ENCODE data around the gene S100A6. TPM values are rescaled to one million over a fixed set of nuclear protein-coding genes. Genes with fewer than 3 reads are reported as not detected.

S100A6 gene
- total and polyA plus RNA-seq, 2 donors (not counting 3 experiments of a cell fraction or from before 2014, with no cell fraction given): 552 to 908 TPM

DNA sequence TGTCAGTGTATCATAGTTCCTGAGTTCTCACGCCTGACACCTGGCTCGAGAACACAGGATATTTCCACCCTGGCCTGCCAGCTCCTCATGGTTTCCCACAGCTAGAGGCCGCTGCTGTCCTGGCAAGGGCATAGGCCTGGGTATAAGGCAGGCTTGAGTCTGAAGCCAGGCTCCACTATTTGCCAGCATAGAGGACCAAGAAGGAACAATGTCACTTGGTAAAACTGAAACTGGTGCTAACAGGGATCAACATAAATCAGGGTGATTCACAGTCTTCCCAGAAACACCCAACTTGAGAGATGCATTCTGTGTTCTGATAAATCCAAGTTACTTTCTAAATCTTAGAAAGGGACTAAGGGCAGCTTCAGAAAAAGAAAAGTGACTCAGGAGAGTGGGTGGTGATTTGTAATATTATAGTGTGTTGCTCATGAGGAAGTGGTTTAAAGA is 36.8 kb upstream of the S100A6 start:
- Histone ChIP-seq H3K27me3 (ENCODE audit: control insufficient read depth in 2 of 2, insufficient read depth in 2 of 2, low read length in 2 of 2) (no peaks in the 10 kb centered on the region), H3K4me2 (ENCODE audit: insufficient read depth, low read length) (no peak overlapping the region), H3K27ac (ENCODE audit: insufficient read depth, low read depth, low read length) (no peak overlapping the region), H3K4me1 (ENCODE audit: control insufficient read depth, extremely low read depth, insufficient read depth, low read length) (peaks cover 15% of the 10 kb centered on the region), H3K9ac (replicated peaks; ENCODE audit: extremely low read depth, insufficient read depth, low read length) (no peak overlapping the region), H3K9me1 (replicated peaks; ENCODE audit: control insufficient read depth, extremely low read depth, insufficient read depth, low read length) (no peaks in the 10 kb centered on the region), H2AFZ (ENCODE audit: low read depth, low read length) (peak overlapping the region; percentile 2), H3K79me2 (ENCODE audit: control insufficient read depth, insufficient read depth, low read length) (no peaks in the 10 kb centered on the region), H3K4me3 (replicated peaks in 1 of 3; ENCODE audit: insufficient read depth in 1 of 3, low read depth in 1 of 3, low read length in 3 of 3) (no peak overlapping the region), H4K20me1 (replicated peaks; ENCODE audit: control insufficient read depth, extremely low read depth, insufficient read depth, low read length) (no peaks in the 10 kb centered on the region), H3K36me3 (ENCODE audit: control insufficient read depth in 2 of 2, extremely low read depth in 1 of 2, insufficient read depth in 2 of 2, low read length in 2 of 2) (no peaks in the 10 kb centered on the region), H3K9me3 (replicated peaks; ENCODE audit: control insufficient read depth, insufficient read depth, low read length) (no peaks in the 10 kb centered on the region)
- no TSS peak for BruUV-seq (replicated peaks)
- CTCF ChIA-PET: interaction anchor here (0.7 to 6.3 kb wide), 42 partner anchors 9 to 415 kb away, joined by 3 to 216 read pairs (median 6); partner anchors contain the start of genes CHTOP, NPR1, S100A1 and S100A13
- intact Hi-C loops (cut with micrococcal nuclease): loop anchor here (1.0 to 2.0 kb wide), 9 partner anchors 26 to 414 kb away; partner anchors contain the start of genes CHTOP, RAB13, S100A13 and SNAPIN
- peak; percentile 96 for FAIRE-seq
- peak; percentile 38 for TF ChIP-seq FOS (IDR thresholded peaks at IDR 0.05; ENCODE audit: borderline replicate concordance, insufficient read depth, low read length)
- TF ChIP-seq EZH2 (IDR thresholded peaks at IDR 0.05; ENCODE audit: borderline replicate concordance, low read depth, low read length, severe bottlenecking): no peak
- no peak for TF ChIP-seq GATA2 (IDR thresholded peaks at IDR 0.05; ENCODE audit: insufficient read depth, insufficient read length, low read depth, low read length)
- TF ChIP-seq POLR2AphosphoS5 (IDR thresholded peaks at IDR 0.05; ENCODE audit: insufficient read depth, low read depth, low read length): no peak
- TF ChIP-seq, protein P1, sequence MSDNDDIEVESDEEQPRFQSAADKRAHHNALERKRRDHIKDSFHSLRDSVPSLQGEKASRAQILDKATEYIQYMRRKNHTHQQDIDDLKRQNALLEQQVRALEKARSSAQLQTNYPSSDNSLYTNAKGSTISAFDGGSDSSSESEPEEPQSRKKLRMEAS (IDR thresholded peaks at IDR 0.05; ENCODE audit: insufficient read depth, insufficient read length): no peak
- TF ChIP-seq, protein P2, sequence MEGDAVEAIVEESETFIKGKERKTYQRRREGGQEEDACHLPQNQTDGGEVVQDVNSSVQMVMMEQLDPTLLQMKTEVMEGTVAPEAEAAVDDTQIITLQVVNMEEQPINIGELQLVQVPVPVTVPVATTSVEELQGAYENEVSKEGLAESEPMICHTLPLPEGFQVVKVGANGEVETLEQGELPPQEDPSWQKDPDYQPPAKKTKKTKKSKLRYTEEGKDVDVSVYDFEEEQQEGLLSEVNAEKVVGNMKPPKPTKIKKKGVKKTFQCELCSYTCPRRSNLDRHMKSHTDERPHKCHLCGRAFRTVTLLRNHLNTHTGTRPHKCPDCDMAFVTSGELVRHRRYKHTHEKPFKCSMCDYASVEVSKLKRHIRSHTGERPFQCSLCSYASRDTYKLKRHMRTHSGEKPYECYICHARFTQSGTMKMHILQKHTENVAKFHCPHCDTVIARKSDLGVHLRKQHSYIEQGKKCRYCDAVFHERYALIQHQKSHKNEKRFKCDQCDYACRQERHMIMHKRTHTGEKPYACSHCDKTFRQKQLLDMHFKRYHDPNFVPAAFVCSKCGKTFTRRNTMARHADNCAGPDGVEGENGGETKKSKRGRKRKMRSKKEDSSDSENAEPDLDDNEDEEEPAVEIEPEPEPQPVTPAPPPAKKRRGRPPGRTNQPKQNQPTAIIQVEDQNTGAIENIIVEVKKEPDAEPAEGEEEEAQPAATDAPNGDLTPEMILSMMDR (IDR thresholded peaks at IDR 0.05; ENCODE audit: extremely low read depth in 1 of 2, insufficient read depth in 1 of 2, low read depth in 1 of 2, low read length in 2 of 2): peak; percentile 89 to 96
- dilution Hi-C loops (cut with MboI; ENCODE audit: extremely low pct_ligation_motif_present, low sequenced_read_pairs): no loop called here
- POLR2A ChIA-PET: interaction anchor here (0.6 to 1.5 kb wide), 9 partner anchors 34 to 74 kb away, joined by 3 to 13 read pairs (median 3); partner anchors contain the start of genes CHTOP, S100A13 and S100A16
- peak; percentile 93 for DNase-seq (ENCODE audit: low read depth, low spot score)
